A549 (cell line): Measurements from ENCODE around the gene SPATA17. TPM values are rescaled to one million over a fixed set of nuclear protein-coding genes. Genes with fewer than 3 reads are reported as not detected.

Experiments used
- ATAC-seq, 2 experiments: fragments of 200-7000 bp in 1 of 2; fragments of >200 bp in 1 of 2; cut with Nextera tagmentation in 1 of 2; cut with Tn5 transposase in 1 of 2; 3 replicates each; pipeline versions ENCODE4 v1.8.0 to v1.9.1; 2018 to 2020; ENCODE audit warnings: mild to moderate bottlenecking in 1 of 2, moderate library complexity in 1 of 2
- CTCF ChIA-PET: fragments of 300-600 bp; sonication (Branson Sonifier 250); formaldehyde crosslinking; extraction: SDS; loops from one replicate; lab custom pipeline; 2021; ENCODE audit warnings: antibody characterized with exemption, inconsistent platforms; lab: Yijun Ruan, JAX
- POLR2A ChIA-PET: fragments of 350-600 bp; formaldehyde crosslinking; extraction: SDS; loops from one replicate; lab custom pipeline; 2021; ENCODE audit warnings: antibody characterized with exemption, inconsistent platforms; lab: Yijun Ruan, JAX
- DNase-seq, 2 experiments: peaks; one replicate each; pipeline versions ENCODE4 v3.0.0 to v3.0.0-alpha.2; 2011 to 2016; ENCODE audit warnings: low read depth in 1 of 2, low spot score in 1 of 2
- FAIRE-seq: peaks from 2 replicates; lab custom pipeline; 2011; peaks lifted over from hg19 to GRCh38; lab: Jason Lieb, UNC
- H3K27ac ChIP-seq, 2 experiments: fragments of >200 bp; sonication (Bioruptor Twin); formaldehyde crosslinking; 3 replicates each; pipeline ENCODE4 v1.5.1; 2016 to 2017
- H3K4me1 ChIP-seq: fragments of >200 bp; sonication (Bioruptor Twin); formaldehyde crosslinking; 3 replicates; pipeline ENCODE4 v1.6.1; 2016
- H3K4me2 ChIP-seq: fragments of >200 bp; sonication (Bioruptor Twin); formaldehyde crosslinking; 3 replicates; pipeline ENCODE4 v1.6.1; 2016
- H3K4me3 ChIP-seq: fragments of >200 bp; sonication (Bioruptor Twin); formaldehyde crosslinking; 3 replicates; pipeline ENCODE4 v1.5.1; 2016
- H3K9me3 ChIP-seq: fragments of >200 bp; sonication (Bioruptor Twin); formaldehyde crosslinking; 3 replicates; pipeline ENCODE4 v1.6.1; 2016
- BHLHE40 ChIP-seq: IDR thresholded peaks from 2 replicates; pipeline ENCODE4 v1.6.1; 2012; ENCODE audit warnings: low read depth, low read length, inconsistent platforms
- CEBPB ChIP-seq, 2 experiments: fragments of >200 bp in 1 of 2; sonication (Bioruptor Twin) in 1 of 2; formaldehyde crosslinking in 1 of 2; IDR thresholded peaks; 2 replicates each; pipeline ENCODE4 v1.6.1; 2012 to 2016
- ESRRA ChIP-seq: fragments of 150-350 bp; IDR thresholded peaks from 2 replicates; pipeline ENCODE4 v1.6.1; 2014; ENCODE audit warnings: mild to moderate bottlenecking, low read length, borderline replicate concordance
- FOXS1 ChIP-seq: fragments of 250-450 bp; sonication (Bioruptor Pico); IDR thresholded peaks from 2 replicates; pipeline ENCODE4 v1.5.0; 2020; ENCODE audit warnings: mild to moderate bottlenecking, moderate library complexity
- HDAC2 ChIP-seq: fragments of 200-600 bp; sonication (generic); IDR thresholded peaks from 2 replicates; pipeline ENCODE4 v1.6.1; 2016
- HOXA7 ChIP-seq: fragments of 250-450 bp; sonication (Bioruptor Pico); IDR thresholded peaks from 2 replicates; pipeline ENCODE4 v1.5.0; 2020; ENCODE audit warnings: mild to moderate bottlenecking, moderate library complexity
- KDM5A ChIP-seq: fragments of 200-600 bp; sonication (generic); IDR thresholded peaks from 2 replicates; pipeline ENCODE4 v1.6.1; 2016; ENCODE audit warnings: antibody characterized with exemption, mild to moderate bottlenecking
- MAFK ChIP-seq: fragments of 450-650 bp; IDR thresholded peaks from 2 replicates; pipeline ENCODE4 v1.6.1; 2014; ENCODE audit not compliant: partially characterized antibody
- PHF8 ChIP-seq: fragments of 200-600 bp; sonication (generic); IDR thresholded peaks from 2 replicates; pipeline ENCODE4 v1.6.1; 2016; ENCODE audit warnings: low read depth, mild to moderate bottlenecking, antibody characterized with exemption, moderate library complexity, borderline replicate concordance
- RAD21 ChIP-seq, 2 experiments: fragments of >200 bp in 1 of 2; sonication (Bioruptor Twin) in 1 of 2; formaldehyde crosslinking in 1 of 2; IDR thresholded peaks in 1 of 2; conservative IDR thresholded peaks in 1 of 2; 2 replicates in 1 of 2; 3 replicates in 1 of 2; pipeline ENCODE4 v1.6.1; 2012 to 2018; ENCODE audit warnings: inconsistent platforms in 1 of 2
- RCOR1 ChIP-seq: fragments of 150-350 bp; IDR thresholded peaks from 2 replicates; pipeline ENCODE4 v1.6.1; 2014; ENCODE audit warnings: antibody characterized with exemption, low read length, low read depth
- SMC3 ChIP-seq: fragments of >200 bp; sonication (Bioruptor Twin); formaldehyde crosslinking; IDR thresholded peaks from 3 replicates; pipeline ENCODE4 v1.6.1; 2018; ENCODE audit warnings: inconsistent platforms
- ZC3H11A ChIP-seq: fragments of 450-650 bp; IDR thresholded peaks from 2 replicates; pipeline ENCODE4 v1.6.1; 2014; ENCODE audit warnings: antibody characterized with exemption, mild to moderate bottlenecking
- WGBS: methylation state at CpG from one replicate; pipeline ENCODE4 v1.1.6; 2017; ENCODE audit errors: missing lambda C conversion rate; 5-methylcytosine and 5-hydroxymethylcytosine counted together
- polyA plus RNA-seq, 4 experiments: library from polyadenylated mRNA; depleted of rRNA in 3 of 4; stranded (reverse); fragments of >200 nt; fragmentation: RNase III in 1 of 4; extraction: RNeasy Plus Mini Kit Qiagen cat#74134 plus additional on column Dnase treatment in 1 of 4; gene quantifications; 2 replicates in 3 of 4; 3 replicates in 1 of 4; pipeline ENCODE4 v1.2.3, GENCODE V29; 2011 to 2017
- TF ChIP-seq, protein P1 (sequence below): fragments of >200 bp; sonication (Bioruptor Twin); formaldehyde crosslinking; IDR thresholded peaks from 3 replicates; pipeline ENCODE4 v1.5.1; 2016
- TF ChIP-seq, protein P2 (sequence below): fragments of 450-650 bp; IDR thresholded peaks from 2 replicates; pipeline ENCODE4 v1.6.1; 2014; ENCODE audit warnings: antibody characterized with exemption
- TF ChIP-seq, protein P3 (sequence below): IDR thresholded peaks from 2 replicates; pipeline ENCODE4 v1.6.1; 2012; ENCODE audit warnings: low read depth, borderline replicate concordance
- TF ChIP-seq, protein P4 (sequence below): fragments of 250-450 bp; sonication (Bioruptor Pico); IDR thresholded peaks from 2 replicates; pipeline ENCODE4 v1.5.0; 2020; ENCODE audit warnings: low read depth, mild to moderate bottlenecking, moderate library complexity
- TF ChIP-seq, protein P5 (sequence below): fragments of >200 bp; sonication (Bioruptor Twin); formaldehyde crosslinking; IDR thresholded peaks from 3 replicates; pipeline ENCODE4 v1.6.1; 2016

The SPATA17 gene
- polyA plus RNA-seq, 2 of the 4 experiments (the other 2 are of a cell fraction) = 3.3 to 5.0 TPM

DNA sequence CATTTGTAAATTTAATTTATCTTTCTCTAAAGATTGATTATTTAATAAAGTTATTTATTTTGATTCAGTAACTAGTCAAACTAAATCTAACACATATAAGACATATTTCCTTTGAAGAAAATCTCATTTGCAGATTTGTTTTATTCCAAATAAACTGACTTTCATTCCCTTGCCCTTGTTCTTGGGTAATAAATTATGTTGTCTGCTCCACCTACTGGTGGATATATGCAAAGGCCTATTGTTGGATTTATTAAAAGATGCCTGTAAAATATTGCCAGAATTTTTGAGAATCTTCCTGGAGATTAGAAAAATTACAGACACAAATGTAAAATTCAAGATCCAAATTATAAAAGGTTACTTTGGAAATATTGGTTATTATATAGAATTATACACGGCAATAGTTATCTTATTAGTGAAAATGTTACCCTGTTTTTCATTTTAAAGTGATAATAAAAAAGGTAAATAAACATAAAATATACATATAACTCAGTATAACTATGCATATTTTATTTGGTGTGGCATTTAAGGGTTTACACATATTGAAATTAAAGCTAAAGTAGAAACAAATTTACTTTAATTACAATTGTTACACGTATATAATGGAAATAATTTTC is 116.1 kb downstream of the SPATA17 start:
- Histone ChIP-seq H3K27ac (no peak overlapping the region), H3K9me3 (no peaks in the 10 kb centered on the region), H3K4me3 (no peak overlapping the region), H3K4me2 (no peak overlapping the region), H3K4me1 (no peaks in the 10 kb centered on the region)
- POLR2A ChIA-PET = no interaction called here
- CTCF ChIA-PET = interaction anchor here (0.6 to 1.2 kb wide), 3 partner anchors 8 to 315 kb away, joined by 3 to 4 read pairs (median 3); partner anchors contain the start of genes GPATCH2 and SPATA17
- DNase-seq (peak; percentile 7 to 46), FAIRE-seq (peak; percentile 86), ATAC-seq (0 out of 6 replicates have a peak, but pooled peaks of 1 of the 2 experiments have one; percentile 40)
- 37% methylated on average over 2 of the region's 2 CpGs for WGBS
- TF ChIP-seq PHF8 (no peak), BHLHE40 (no peak), SMC3 (peak; percentile 81), RAD21 (conservative IDR thresholded peaks at IDR 0.05 in 1 of 2, IDR thresholded peaks at IDR 0.05 in 1 of 2) (peak; percentile 75 to 84)
- TF ChIP-seq, protein P1, sequence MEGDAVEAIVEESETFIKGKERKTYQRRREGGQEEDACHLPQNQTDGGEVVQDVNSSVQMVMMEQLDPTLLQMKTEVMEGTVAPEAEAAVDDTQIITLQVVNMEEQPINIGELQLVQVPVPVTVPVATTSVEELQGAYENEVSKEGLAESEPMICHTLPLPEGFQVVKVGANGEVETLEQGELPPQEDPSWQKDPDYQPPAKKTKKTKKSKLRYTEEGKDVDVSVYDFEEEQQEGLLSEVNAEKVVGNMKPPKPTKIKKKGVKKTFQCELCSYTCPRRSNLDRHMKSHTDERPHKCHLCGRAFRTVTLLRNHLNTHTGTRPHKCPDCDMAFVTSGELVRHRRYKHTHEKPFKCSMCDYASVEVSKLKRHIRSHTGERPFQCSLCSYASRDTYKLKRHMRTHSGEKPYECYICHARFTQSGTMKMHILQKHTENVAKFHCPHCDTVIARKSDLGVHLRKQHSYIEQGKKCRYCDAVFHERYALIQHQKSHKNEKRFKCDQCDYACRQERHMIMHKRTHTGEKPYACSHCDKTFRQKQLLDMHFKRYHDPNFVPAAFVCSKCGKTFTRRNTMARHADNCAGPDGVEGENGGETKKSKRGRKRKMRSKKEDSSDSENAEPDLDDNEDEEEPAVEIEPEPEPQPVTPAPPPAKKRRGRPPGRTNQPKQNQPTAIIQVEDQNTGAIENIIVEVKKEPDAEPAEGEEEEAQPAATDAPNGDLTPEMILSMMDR = peak; percentile 82

DNA sequence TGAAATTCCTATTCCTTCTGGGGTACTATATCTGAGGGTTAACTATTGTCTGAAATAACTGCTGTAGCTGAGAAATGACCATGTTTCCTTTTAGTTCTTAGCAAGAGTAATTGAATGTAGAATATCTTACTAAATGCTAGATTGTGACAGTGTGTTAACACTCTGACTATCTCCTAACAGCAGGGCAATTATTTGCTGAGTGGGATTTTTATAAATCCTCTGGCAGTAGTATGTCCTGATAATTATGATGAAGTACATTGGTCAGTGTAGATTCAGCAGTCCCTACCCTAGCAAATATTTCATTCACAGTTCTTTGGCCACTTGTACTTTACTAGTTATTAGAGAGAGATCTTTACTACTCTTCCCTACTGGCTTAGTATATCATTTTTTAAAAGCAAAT is 138.6 kb downstream of the SPATA17 start:
- Histone ChIP-seq H3K4me2 (no peak overlapping the region), H3K4me3 (no peak overlapping the region), H3K9me3 (no peaks in the 10 kb centered on the region), H3K4me1 (no peaks in the 10 kb centered on the region), H3K27ac (no peak overlapping the region)
- DNase-seq (no peak), FAIRE-seq (no peak), ATAC-seq (no peak)
- TF ChIP-seq PHF8 (no peak), MAFK (peak; percentile 55)
- POLR2A ChIA-PET = no interaction called here
- CTCF ChIA-PET = no interaction called here

DNA sequence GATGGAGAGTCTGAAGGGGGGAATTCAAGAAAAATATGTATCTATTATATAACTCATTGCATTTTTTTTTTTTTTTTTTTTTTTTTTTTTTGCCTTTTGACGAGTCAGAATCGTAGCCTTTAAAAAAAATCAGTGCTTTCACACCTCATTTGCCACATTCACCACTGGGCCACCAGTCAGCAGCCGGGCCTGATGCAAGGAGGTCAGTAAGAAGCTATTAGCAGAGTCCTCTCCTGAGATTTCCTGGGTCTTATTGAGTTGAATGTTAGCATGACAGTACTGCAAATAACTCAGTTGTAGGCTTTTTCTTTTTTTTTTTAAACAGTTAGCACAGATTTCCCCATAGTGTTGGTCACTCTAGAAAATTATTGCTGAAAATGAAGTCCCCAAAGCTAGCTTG is 139.8 kb downstream of the SPATA17 start:
- no peak for FAIRE-seq
- Histone ChIP-seq H3K4me1 (no peaks in the 10 kb centered on the region), H3K4me3 (no peak overlapping the region), H3K9me3 (no peaks in the 10 kb centered on the region), H3K27ac (no peak overlapping the region), H3K4me2 (no peak overlapping the region)
- POLR2A ChIA-PET = no interaction called here
- no peak for DNase-seq
- CTCF ChIA-PET = no interaction called here
- TF ChIP-seq PHF8 (no peak), FOXS1 (CRISPR knock-in tag) (no peak), CEBPB (IDR thresholded peaks at IDR 0.05) (no peak), BHLHE40 (no peak), HDAC2 (no peak), ZC3H11A (no peak), HOXA7 (no peak), KDM5A (no peak), RCOR1 (no peak), ESRRA (no peak)
- TF ChIP-seq, protein P2, sequence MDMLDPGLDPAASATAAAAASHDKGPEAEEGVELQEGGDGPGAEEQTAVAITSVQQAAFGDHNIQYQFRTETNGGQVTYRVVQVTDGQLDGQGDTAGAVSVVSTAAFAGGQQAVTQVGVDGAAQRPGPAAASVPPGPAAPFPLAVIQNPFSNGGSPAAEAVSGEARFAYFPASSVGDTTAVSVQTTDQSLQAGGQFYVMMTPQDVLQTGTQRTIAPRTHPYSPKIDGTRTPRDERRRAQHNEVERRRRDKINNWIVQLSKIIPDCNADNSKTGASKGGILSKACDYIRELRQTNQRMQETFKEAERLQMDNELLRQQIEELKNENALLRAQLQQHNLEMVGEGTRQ = no peak
- TF ChIP-seq, protein P3, sequence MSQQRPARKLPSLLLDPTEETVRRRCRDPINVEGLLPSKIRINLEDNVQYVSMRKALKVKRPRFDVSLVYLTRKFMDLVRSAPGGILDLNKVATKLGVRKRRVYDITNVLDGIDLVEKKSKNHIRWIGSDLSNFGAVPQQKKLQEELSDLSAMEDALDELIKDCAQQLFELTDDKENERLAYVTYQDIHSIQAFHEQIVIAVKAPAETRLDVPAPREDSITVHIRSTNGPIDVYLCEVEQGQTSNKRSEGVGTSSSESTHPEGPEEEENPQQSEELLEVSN = no peak
- TF ChIP-seq, protein P4, sequence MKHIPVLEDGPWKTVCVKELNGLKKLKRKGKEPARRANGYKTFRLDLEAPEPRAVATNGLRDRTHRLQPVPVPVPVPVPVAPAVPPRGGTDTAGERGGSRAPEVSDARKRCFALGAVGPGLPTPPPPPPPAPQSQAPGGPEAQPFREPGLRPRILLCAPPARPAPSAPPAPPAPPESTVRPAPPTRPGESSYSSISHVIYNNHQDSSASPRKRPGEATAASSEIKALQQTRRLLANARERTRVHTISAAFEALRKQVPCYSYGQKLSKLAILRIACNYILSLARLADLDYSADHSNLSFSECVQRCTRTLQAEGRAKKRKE (CRISPR knock-in tag) = no peak
- TF ChIP-seq, protein P5, sequence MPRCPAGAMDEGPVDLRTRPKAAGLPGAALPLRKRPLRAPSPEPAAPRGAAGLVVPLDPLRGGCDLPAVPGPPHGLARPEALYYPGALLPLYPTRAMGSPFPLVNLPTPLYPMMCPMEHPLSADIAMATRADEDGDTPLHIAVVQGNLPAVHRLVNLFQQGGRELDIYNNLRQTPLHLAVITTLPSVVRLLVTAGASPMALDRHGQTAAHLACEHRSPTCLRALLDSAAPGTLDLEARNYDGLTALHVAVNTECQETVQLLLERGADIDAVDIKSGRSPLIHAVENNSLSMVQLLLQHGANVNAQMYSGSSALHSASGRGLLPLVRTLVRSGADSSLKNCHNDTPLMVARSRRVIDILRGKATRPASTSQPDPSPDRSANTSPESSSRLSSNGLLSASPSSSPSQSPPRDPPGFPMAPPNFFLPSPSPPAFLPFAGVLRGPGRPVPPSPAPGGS = no peak
- WGBS = 21% methylated on average over 3 of the region's 3 CpGs
- ATAC-seq = no peak
